Skeletal muscle satellite cell (primary cell): Measurements from ENCODE around the gene ODC1.

Source experiments
- H3K27me3 ChIP-seq: 2 replicates; pipeline ENCODE4 v1.7.0; 2013; ENCODE audit warnings: low read length; ENCODE audit not compliant: control insufficient read depth, insufficient read depth
- H3K36me3 ChIP-seq: 2 replicates; pipeline ENCODE4 v1.7.0; 2013; ENCODE audit warnings: mild to moderate bottlenecking, control low read depth, low read length; ENCODE audit not compliant: insufficient read depth
- H3K4me1 ChIP-seq: 2 replicates; pipeline ENCODE4 v1.7.0; 2013; ENCODE audit warnings: low read length; ENCODE audit not compliant: control insufficient read depth, insufficient read depth
- H3K4me2 ChIP-seq: 2 replicates; pipeline ENCODE4 v1.7.0; 2013; ENCODE audit warnings: mild to moderate bottlenecking, low read length
- H3K4me3 ChIP-seq: 2 replicates; pipeline ENCODE4 v1.7.0; 2013; ENCODE audit warnings: low read length
- H3K9ac ChIP-seq: 2 replicates; pipeline ENCODE4 v1.7.0; 2013; ENCODE audit warnings: mild to moderate bottlenecking, low read depth, low read length, moderate library complexity
- H3K9me3 ChIP-seq: replicated peaks from 2 replicates; pipeline ENCODE4 v1.7.0; 2013; ENCODE audit warnings: mild to moderate bottlenecking, control low read depth, low read length

The ODC1 gene

GRCh38 chr2:10477443-10478297 is 29.5 kb upstream of the ODC1 start:
- Histone ChIP-seq H3K4me2 (no peak overlapping the region), H3K9ac (no peak overlapping the region), H3K4me3 (no peak overlapping the region), H3K4me1 (no peaks in the 10 kb centered on the region), H3K27me3 (peaks cover 24% of the 10 kb centered on the region), H3K36me3 (no peaks in the 10 kb centered on the region), H3K9me3 (no peaks in the 10 kb centered on the region)

- Histone ChIP-seq H3K27me3 (peaks cover 18% of the 10 kb centered on the region), H3K4me1 (no peaks in the 10 kb centered on the region), H3K4me2 (no peak overlapping the region), H3K9ac (no peak overlapping the region), H3K9me3 (no peaks in the 10 kb centered on the region), H3K4me3 (no peak overlapping the region), H3K36me3 (no peaks in the 10 kb centered on the region)
Measured at GRCh38 chr2:10476723-10477442, 28.8 kb upstream of the ODC1 start.

- H3K36me3 ChIP-seq = no peaks in the 10 kb centered on the region
- H3K9me3 ChIP-seq = no peaks in the 10 kb centered on the region
- H3K9ac ChIP-seq = no peak overlapping the region
- H3K4me3 ChIP-seq = no peak overlapping the region
- H3K4me2 ChIP-seq = no peak overlapping the region
- H3K4me1 ChIP-seq = no peaks in the 10 kb centered on the region
- H3K27me3 ChIP-seq = peaks cover 10% of the 10 kb centered on the region
Measured at GRCh38 chr2:10475811-10476660, 27.9 kb upstream of the ODC1 start.

GRCh38 chr2:10475221-10475722 is 27.1 kb upstream of the ODC1 start:
- Histone ChIP-seq H3K4me3 (no peak overlapping the region), H3K4me2 (no peak overlapping the region), H3K27me3 (peaks cover 14% of the 10 kb centered on the region), H3K4me1 (no peaks in the 10 kb centered on the region), H3K9ac (no peak overlapping the region), H3K9me3 (no peaks in the 10 kb centered on the region), H3K36me3 (no peaks in the 10 kb centered on the region)

- no peaks in the 10 kb centered on the region for H3K9me3 ChIP-seq
- no peaks in the 10 kb centered on the region for H3K4me1 ChIP-seq
- H3K27me3 ChIP-seq = peaks cover 14% of the 10 kb centered on the region
- H3K4me3 ChIP-seq = no peak overlapping the region
- H3K9ac ChIP-seq = no peak overlapping the region
- no peaks in the 10 kb centered on the region for H3K36me3 ChIP-seq
- H3K4me2 ChIP-seq = no peak overlapping the region
Measured at GRCh38 chr2:10473121-10473756, 25.1 kb upstream of the ODC1 start.

GRCh38 chr2:10471955-10472354 is 23.8 kb upstream of the ODC1 start:
- Histone ChIP-seq H3K27me3 (peaks cover 16% of the 10 kb centered on the region), H3K4me1 (no peaks in the 10 kb centered on the region), H3K4me3 (no peak overlapping the region), H3K9ac (no peak overlapping the region), H3K9me3 (no peaks in the 10 kb centered on the region), H3K36me3 (no peaks in the 10 kb centered on the region), H3K4me2 (no peak overlapping the region)

GRCh38 chr2:10471046-10471571 is 23.0 kb upstream of the ODC1 start:
- Histone ChIP-seq H3K9me3 (no peaks in the 10 kb centered on the region), H3K9ac (no peak overlapping the region), H3K36me3 (no peaks in the 10 kb centered on the region), H3K27me3 (peaks cover 21% of the 10 kb centered on the region), H3K4me1 (no peaks in the 10 kb centered on the region), H3K4me2 (no peak overlapping the region), H3K4me3 (no peak overlapping the region)

- Histone ChIP-seq H3K9me3 (no peaks in the 10 kb centered on the region), H3K36me3 (no peaks in the 10 kb centered on the region), H3K4me3 (no peak overlapping the region), H3K4me1 (no peaks in the 10 kb centered on the region), H3K27me3 (peaks cover 21% of the 10 kb centered on the region), H3K4me2 (no peak overlapping the region), H3K9ac (no peak overlapping the region)
Measured at GRCh38 chr2:10469955-10470608, 22.0 kb upstream of the ODC1 start.

- no peaks in the 10 kb centered on the region for H3K36me3 ChIP-seq
- no peaks in the 10 kb centered on the region for H3K9me3 ChIP-seq
- H3K4me2 ChIP-seq = no peak overlapping the region
- peaks cover 21% of the 10 kb centered on the region for H3K27me3 ChIP-seq
- H3K4me3 ChIP-seq = no peak overlapping the region
- no peaks in the 10 kb centered on the region for H3K4me1 ChIP-seq
- no peak overlapping the region for H3K9ac ChIP-seq
Measured at GRCh38 chr2:10469301-10469700, 21.2 kb upstream of the ODC1 start.

- no peak overlapping the region for H3K4me3 ChIP-seq
- no peak overlapping the region for H3K9ac ChIP-seq
- no peaks in the 10 kb centered on the region for H3K36me3 ChIP-seq
- H3K4me1 ChIP-seq = no peaks in the 10 kb centered on the region
- H3K4me2 ChIP-seq = no peak overlapping the region
- peaks cover 20% of the 10 kb centered on the region for H3K27me3 ChIP-seq
- no peaks in the 10 kb centered on the region for H3K9me3 ChIP-seq
Measured at GRCh38 chr2:10467401-10467800, 19.3 kb upstream of the ODC1 start.
